HCT116 (cell line): ENCODE measurements around the gene SAP130.
A peak's percentile ranks its signal among the peaks of the same experiment; 100 is the strongest.

ENCODE experiments used
- CBX3 ChIP-seq: IDR thresholded peaks from 2 replicates; pipeline ENCODE4 v1.6.1; 2012; ENCODE audit warnings: low read depth
- CEBPB ChIP-seq: IDR thresholded peaks from 2 replicates; pipeline ENCODE4 v1.6.1; 2012; ENCODE audit warnings: low read depth
- EGR1 ChIP-seq: IDR thresholded peaks from 2 replicates; pipeline ENCODE4 v1.6.1; 2012; ENCODE audit warnings: low read depth
- EZH2 ChIP-seq: fragments of 200-600 bp; sonication (generic); IDR thresholded peaks from 2 replicates; pipeline ENCODE4 v1.6.1; 2017; ENCODE audit warnings: antibody characterized with exemption, mixed run types
- EZH2phosphoT487 ChIP-seq: fragments of 200-600 bp; IDR thresholded peaks from 2 replicates; pipeline ENCODE4 v1.6.1; 2018; ENCODE audit warnings: antibody characterized with exemption, borderline replicate concordance
- POLR2A ChIP-seq: IDR thresholded peaks from 2 replicates; pipeline ENCODE4 v1.7.0; 2011; ENCODE audit warnings: borderline replicate concordance; ENCODE audit not compliant: insufficient read depth, insufficient read length; ENCODE audit errors: extremely low read depth
- POLR2AphosphoS5 ChIP-seq: IDR thresholded peaks from 2 replicates; pipeline ENCODE4 v1.6.1; 2011; ENCODE audit warnings: mild to moderate bottlenecking, low read depth, low read length, moderate library complexity
- RAD21 ChIP-seq: IDR thresholded peaks from 2 replicates; pipeline ENCODE4 v1.6.1; 2012; ENCODE audit warnings: low read depth, mild to moderate bottlenecking
- YY1 ChIP-seq: IDR thresholded peaks from 2 replicates; pipeline ENCODE4 v1.6.1; 2011; ENCODE audit warnings: low read length, low read depth, moderate library complexity, mild to moderate bottlenecking; ENCODE audit not compliant: insufficient replicate concordance; ENCODE audit errors: extremely low read depth
- ZNF274 ChIP-seq: fragments of 200-500 bp; sonication (Bioruptor generic); IDR thresholded peaks from 2 replicates; pipeline ENCODE4 v1.6.1; 2014; ENCODE audit warnings: mild to moderate bottlenecking, low read depth, low read length, inconsistent platforms
- TF ChIP-seq, protein P1 (sequence below), 3 experiments: fragments of 200-600 bp in 1 of 3; sonication (generic) in 1 of 3; IDR thresholded peaks in 2 of 3; conservative IDR thresholded peaks in 1 of 3; 2 replicates each; pipeline ENCODE4 v1.5.1; 2012 to 2017; ENCODE audit warnings: low read depth in 2 of 3, low read length in 2 of 3, antibody characterized with exemption in 1 of 3, borderline replicate concordance in 1 of 3, control low read depth in 1 of 3, mild to moderate bottlenecking in 1 of 3, mixed read lengths in 1 of 3, mixed run types in 1 of 3, moderate library complexity in 1 of 3; ENCODE audit not compliant: insufficient read depth in 1 of 3

DNA sequence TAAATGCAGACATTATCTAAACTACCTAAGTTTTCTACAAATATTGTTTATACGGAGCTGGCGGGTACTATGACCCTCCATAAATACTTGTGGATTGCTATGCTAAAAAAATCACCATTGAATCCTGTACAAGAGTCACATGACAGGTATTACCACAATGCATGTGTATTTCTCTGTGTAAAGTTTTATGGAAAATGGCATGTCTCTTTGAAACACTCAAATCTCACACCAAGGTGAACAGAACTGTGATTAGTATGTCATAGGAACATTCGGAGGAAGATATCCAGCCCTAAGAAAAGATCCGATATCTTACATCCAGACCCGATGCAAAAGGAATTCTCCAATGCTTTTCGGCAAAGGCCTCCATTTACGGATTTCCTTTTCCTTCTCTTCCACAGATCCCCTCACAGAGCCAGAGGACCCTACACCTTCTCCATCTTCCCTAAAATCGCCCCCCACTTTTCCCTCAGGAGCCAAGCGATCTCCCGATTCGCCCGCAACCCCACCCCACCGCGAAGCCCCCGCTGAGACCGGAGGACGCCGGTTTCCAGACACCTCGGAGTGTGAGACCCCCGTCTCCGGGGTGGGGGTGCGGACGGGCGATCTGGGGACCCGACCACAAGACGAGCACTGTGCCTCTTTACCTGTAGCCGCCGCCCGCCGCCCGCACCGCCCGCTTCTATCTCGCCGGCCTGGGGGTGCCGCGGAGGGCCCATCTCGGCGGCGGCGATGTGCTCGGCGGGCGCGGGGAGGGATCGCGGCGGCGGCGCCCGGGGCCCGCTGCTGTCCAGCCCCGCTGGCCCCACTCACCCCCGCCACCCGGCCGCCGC lies 1.2 kb downstream of the SAP130 start:
- TF ChIP-seq POLR2A (no peak), RAD21 (no peak), ZNF274 (no peak), POLR2AphosphoS5 (peak; percentile 44), YY1 (no peak), EGR1 (no peak), EZH2phosphoT487 (no peak), CBX3 (no peak), CEBPB (no peak), EZH2 (no peak)
- TF ChIP-seq, protein P1, sequence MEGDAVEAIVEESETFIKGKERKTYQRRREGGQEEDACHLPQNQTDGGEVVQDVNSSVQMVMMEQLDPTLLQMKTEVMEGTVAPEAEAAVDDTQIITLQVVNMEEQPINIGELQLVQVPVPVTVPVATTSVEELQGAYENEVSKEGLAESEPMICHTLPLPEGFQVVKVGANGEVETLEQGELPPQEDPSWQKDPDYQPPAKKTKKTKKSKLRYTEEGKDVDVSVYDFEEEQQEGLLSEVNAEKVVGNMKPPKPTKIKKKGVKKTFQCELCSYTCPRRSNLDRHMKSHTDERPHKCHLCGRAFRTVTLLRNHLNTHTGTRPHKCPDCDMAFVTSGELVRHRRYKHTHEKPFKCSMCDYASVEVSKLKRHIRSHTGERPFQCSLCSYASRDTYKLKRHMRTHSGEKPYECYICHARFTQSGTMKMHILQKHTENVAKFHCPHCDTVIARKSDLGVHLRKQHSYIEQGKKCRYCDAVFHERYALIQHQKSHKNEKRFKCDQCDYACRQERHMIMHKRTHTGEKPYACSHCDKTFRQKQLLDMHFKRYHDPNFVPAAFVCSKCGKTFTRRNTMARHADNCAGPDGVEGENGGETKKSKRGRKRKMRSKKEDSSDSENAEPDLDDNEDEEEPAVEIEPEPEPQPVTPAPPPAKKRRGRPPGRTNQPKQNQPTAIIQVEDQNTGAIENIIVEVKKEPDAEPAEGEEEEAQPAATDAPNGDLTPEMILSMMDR (IDR thresholded peaks at IDR 0.05 in 2 of 3, conservative IDR thresholded peaks at IDR 0.05 in 1 of 3; ENCODE audit: borderline replicate concordance in 1 of 3, insufficient read depth in 1 of 3, low read depth in 2 of 3, low read length in 2 of 3): no peak
